B cell (primary cell): ENCODE results near the gene STYXL1. TPM values are rescaled to one million over a fixed set of nuclear protein-coding genes. Genes with fewer than 3 reads are reported as not detected.

Experiments used
- ATAC-seq: fragments of 200-7000 bp; cut with Tn5 transposase; one replicate; pipeline ENCODE4 v1.10.0; 2021; ENCODE audit warnings: low read depth, mild to moderate bottlenecking, moderate number of reproducible peaks, moderate library complexity
- CTCF ChIA-PET: fragments of 350-600 bp; sonication (Branson Sonifier 250); formaldehyde crosslinking; loops from one replicate; lab custom pipeline; 2021; ENCODE audit warnings: antibody characterized with exemption, inconsistent platforms; lab: Charles Lee
- POLR2A ChIA-PET: fragments of 350-600 bp; sonication (Branson Sonifier 250); formaldehyde crosslinking; loops from one replicate; lab custom pipeline; 2021; ENCODE audit warnings: antibody characterized with exemption; lab: Charles Lee
- DNase-seq: peaks from one replicate; pipeline ENCODE4 v3.0.0; 2013
- H2AFZ ChIP-seq: 2 replicates; pipeline ENCODE4 v1.6.1; 2012; ENCODE audit warnings: mild to moderate bottlenecking, low read depth, low read length; ENCODE audit not compliant: insufficient read depth, poor library complexity, severe bottlenecking
- H3K27ac ChIP-seq, 2 donors: 1 replicate in 1 of 2; 2 replicates in 1 of 2; pipeline ENCODE4 v1.5.1; 2012 to 2013; ENCODE audit warnings: low read length in 2 of 2, mild to moderate bottlenecking in 2 of 2, moderate library complexity in 1 of 2
- H3K27me3 ChIP-seq, 4 experiments: fragments of 200-600 bp in 1 of 4; sonication (generic) in 1 of 4; replicated peaks in 1 of 4; 1 replicate in 2 of 4; 2 replicates in 2 of 4; pipeline versions ENCODE4 v1.6.1 to v1.7.0; 2013 to 2016; ENCODE audit warnings: low read length in 3 of 4, mild to moderate bottlenecking in 2 of 4, mixed read lengths in 1 of 4, moderate library complexity in 1 of 4; ENCODE audit not compliant: insufficient read depth in 4 of 4, control insufficient read depth in 3 of 4; ENCODE audit errors: control extremely low read depth in 1 of 4
- H3K36me3 ChIP-seq, 2 experiments: replicated peaks in 1 of 2; 1 replicate in 1 of 2; 2 replicates in 1 of 2; pipeline versions ENCODE4 v1.6.1 to v1.7.1; 2013; ENCODE audit warnings: low read length in 1 of 2; ENCODE audit not compliant: insufficient read depth in 2 of 2, control insufficient read depth in 1 of 2; ENCODE audit errors: control extremely low read depth in 1 of 2, extremely low read depth in 1 of 2
- H3K4me1 ChIP-seq, 2 donors: fragments of 200-600 bp in 1 of 2; sonication (generic) in 1 of 2; 1 replicate in 1 of 2; 2 replicates in 1 of 2; pipeline versions ENCODE4 v1.5.1 to v1.6.1; 2013 to 2017; ENCODE audit warnings: low read length in 2 of 2; ENCODE audit not compliant: control insufficient read depth in 2 of 2, insufficient read depth in 2 of 2
- H3K4me2 ChIP-seq: replicated peaks from 2 replicates; pipeline ENCODE3; 2012; ENCODE audit warnings: mild to moderate bottlenecking, low read depth, low read length; ENCODE audit not compliant: poor library complexity, severe bottlenecking
- H3K4me3 ChIP-seq, 5 experiments: fragments of 200-600 bp in 1 of 5; sonication (generic) in 1 of 5; 1 replicate in 3 of 5; 2 replicates in 2 of 5; pipeline versions ENCODE4 v1.5.1 to v1.7.0; 2011 to 2016; ENCODE audit warnings: low read length in 4 of 5, mild to moderate bottlenecking in 4 of 5, low read depth in 2 of 5, control low read depth in 1 of 5, moderate library complexity in 1 of 5; ENCODE audit not compliant: insufficient read depth in 1 of 5; ENCODE audit errors: control extremely low read depth in 1 of 5, extremely low read depth in 1 of 5
- H3K79me2 ChIP-seq: fragments of 200-600 bp; sonication (generic); one replicate; pipeline ENCODE4 v1.6.0; 2016; ENCODE audit warnings: low read length; ENCODE audit not compliant: control insufficient read depth, insufficient read depth
- H3K9ac ChIP-seq: fragments of 200-600 bp; sonication (generic); 2 replicates; pipeline ENCODE4 v1.6.1; 2017; ENCODE audit warnings: mild to moderate bottlenecking, low read length, moderate library complexity
- H3K9me3 ChIP-seq, 3 donors: one replicate each; pipeline versions ENCODE4 v1.6.1 to v1.7.1; 2013; ENCODE audit warnings: low read length in 2 of 3; ENCODE audit not compliant: control insufficient read depth in 2 of 3, insufficient read depth in 1 of 3; ENCODE audit errors: control extremely low read depth in 1 of 3
- H4K20me1 ChIP-seq: 2 replicates; pipeline ENCODE4 v1.6.0; 2012; ENCODE audit warnings: mild to moderate bottlenecking, low read length; ENCODE audit not compliant: insufficient read depth, control insufficient read depth, poor library complexity, severe bottlenecking
- H3K27ac Mint-ChIP-seq: one replicate; pipeline ENCODE4 v1.8.0; 2021; ENCODE audit warnings: mixed read lengths
- H3K27me3 Mint-ChIP-seq: one replicate; pipeline ENCODE4 v1.8.0; 2021; ENCODE audit warnings: mixed read lengths
- H3K4me1 Mint-ChIP-seq: one replicate; pipeline ENCODE4 v1.8.0; 2021; ENCODE audit warnings: mixed read lengths
- H3K4me3 Mint-ChIP-seq: one replicate; pipeline ENCODE4 v1.8.0; 2021; ENCODE audit warnings: mixed read lengths
- H3K9me3 Mint-ChIP-seq: one replicate; pipeline ENCODE4 v1.8.0; 2022; ENCODE audit warnings: mixed read lengths; ENCODE audit not compliant: insufficient read depth
- EZH2 ChIP-seq: IDR thresholded peaks from 2 replicates; pipeline ENCODE4 v1.6.1; 2012; ENCODE audit warnings: borderline replicate concordance, low read depth, mild to moderate bottlenecking, moderate library complexity, low read length; ENCODE audit not compliant: insufficient read depth, poor library complexity, severe bottlenecking
- WGBS: methylation state at CpG from one replicate; pipeline ENCODE4 v1.1.5; 2013; ENCODE audit warnings: missing lambda C conversion rate; ENCODE audit not compliant: insufficient coverage; 5-methylcytosine and 5-hydroxymethylcytosine counted together
- intact Hi-C: fragments of 100-400 bp; cut with micrococcal nuclease; formaldehyde crosslinking; loops from one replicate; pipeline ENCODE4 v1.10.0; 2022
- polyA plus RNA-seq: library from polyadenylated mRNA; depleted of rRNA; stranded (reverse); fragments of >200 nt; gene quantifications from 2 replicates; pipeline ENCODE4 v1.2.3, GENCODE V29; 2012
- total RNA-seq, 2 donors: library from RNA; stranded (reverse); fragments of 120-200 nt in 1 of 2; gene quantifications; 1 replicate in 1 of 2; 2 replicates in 1 of 2; pipeline versions ENCODE4 v1.2.3 to v1.2.4, GENCODE V29; 2013 to 2022
- TF ChIP-seq, protein P1 (sequence below): fragments of 200-600 bp; IDR thresholded peaks from one replicate; pipeline ENCODE4 v1.8.0; 2022; ENCODE audit warnings: antibody characterized with exemption, mild to moderate bottlenecking

STYXL1 gene
- total and polyA plus RNA-seq, 2 donors (not counting 1 experiment from before 2014, with no cell fraction given): 15.2 to 29.3 TPM

DNA sequence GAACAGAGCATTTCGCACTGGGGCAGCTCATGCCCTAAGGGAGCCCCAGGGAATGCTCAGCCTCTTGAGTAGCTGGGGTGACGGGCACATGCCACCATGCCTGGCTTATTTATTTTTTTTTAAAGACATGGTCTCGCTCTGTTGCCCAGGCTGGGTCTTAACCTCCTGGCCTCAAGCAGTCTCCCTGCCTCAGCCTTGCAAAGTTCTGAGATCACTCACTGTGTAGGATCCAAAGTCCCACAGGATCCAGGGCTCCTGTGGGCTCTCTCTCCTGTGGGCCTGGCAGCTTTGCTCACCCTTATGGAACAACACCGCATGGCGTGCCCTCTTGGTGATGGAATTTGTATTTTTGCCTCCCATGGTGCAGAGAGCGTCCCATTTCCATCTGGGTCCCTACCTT lies 87.4 kb downstream of the STYXL1 start:
- POLR2A ChIA-PET: no interaction called here

DNA sequence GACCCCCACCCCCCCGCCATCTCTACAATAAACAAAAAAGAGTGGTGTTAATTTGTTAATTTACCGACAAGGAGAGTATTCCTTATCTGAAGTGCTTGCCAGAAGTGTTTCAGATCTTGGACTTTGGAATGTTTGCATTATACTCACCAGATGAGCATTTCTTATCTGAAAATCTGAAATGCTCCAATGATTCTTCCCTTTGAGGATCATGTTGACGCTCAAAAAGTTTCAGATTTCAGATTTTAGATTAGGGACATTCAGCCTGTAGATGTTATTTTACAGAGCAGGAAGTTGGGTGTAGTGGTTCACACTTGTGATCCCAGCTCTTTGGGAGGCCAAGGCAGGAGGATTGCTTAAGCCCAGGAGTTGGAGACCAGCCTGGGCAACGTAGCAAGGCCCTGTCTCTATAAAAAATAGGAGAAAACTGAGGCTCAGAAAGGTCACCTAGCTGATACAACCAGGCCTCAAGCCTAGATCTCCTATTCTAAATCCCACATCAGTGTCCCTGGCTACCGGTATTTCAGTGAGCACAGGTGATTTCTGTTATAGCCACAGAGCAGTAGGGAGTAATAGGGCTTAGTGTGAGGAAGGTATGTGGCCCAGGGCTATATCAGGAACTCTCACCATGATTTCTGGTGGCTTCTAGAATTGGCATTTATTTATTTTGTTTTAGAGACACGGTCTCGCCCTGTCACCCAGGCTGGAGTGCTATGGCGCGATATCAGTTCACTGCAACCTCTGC lies 88.8 kb downstream of the STYXL1 start:
- H3K4me1 Mint-ChIP-seq: no peaks in the 10 kb centered on the region
- no peaks in the 10 kb centered on the region for H3K27me3 ChIP-seq
- POLR2A ChIA-PET: no interaction called here

More for the DNA sequence above, 87.4 kb downstream of the STYXL1 start:
- Histone ChIP-seq H3K79me2 (no peaks in the 10 kb centered on the region), H3K27me3 (no peaks in the 10 kb centered on the region), H2AFZ (no peak overlapping the region), H3K4me3 (no peak overlapping the region), H3K4me1 (no peaks in the 10 kb centered on the region), H3K27ac (no peak overlapping the region), H3K36me3 (peaks cover 4 to 24% of the 10 kb centered on the region in 2 experiments), H3K4me2 (no peak overlapping the region), H3K9ac (no peak overlapping the region), H4K20me1 (no peaks in the 10 kb centered on the region), H3K9me3 (no peaks in the 10 kb centered on the region)
- H3K27me3 Mint-ChIP-seq: no peaks in the 10 kb centered on the region
- ATAC-seq: no peak
- H3K9me3 Mint-ChIP-seq: no peaks in the 10 kb centered on the region
- no peak overlapping the region for H3K27ac Mint-ChIP-seq
- CTCF ChIA-PET: interaction anchor here (1.4 kb wide), 1 partner anchor 60 kb away, joined by 4 read pairs; no protein-coding TSS in a partner anchor
- H3K4me1 Mint-ChIP-seq: no peaks in the 10 kb centered on the region
- intact Hi-C loops: no loop called here
- 96% methylated on average over 6 of the region's 6 CpGs for WGBS
- no peak for DNase-seq
- no peak overlapping the region for H3K4me3 Mint-ChIP-seq
- TF ChIP-seq EZH2: no peak
- TF ChIP-seq, protein P1, sequence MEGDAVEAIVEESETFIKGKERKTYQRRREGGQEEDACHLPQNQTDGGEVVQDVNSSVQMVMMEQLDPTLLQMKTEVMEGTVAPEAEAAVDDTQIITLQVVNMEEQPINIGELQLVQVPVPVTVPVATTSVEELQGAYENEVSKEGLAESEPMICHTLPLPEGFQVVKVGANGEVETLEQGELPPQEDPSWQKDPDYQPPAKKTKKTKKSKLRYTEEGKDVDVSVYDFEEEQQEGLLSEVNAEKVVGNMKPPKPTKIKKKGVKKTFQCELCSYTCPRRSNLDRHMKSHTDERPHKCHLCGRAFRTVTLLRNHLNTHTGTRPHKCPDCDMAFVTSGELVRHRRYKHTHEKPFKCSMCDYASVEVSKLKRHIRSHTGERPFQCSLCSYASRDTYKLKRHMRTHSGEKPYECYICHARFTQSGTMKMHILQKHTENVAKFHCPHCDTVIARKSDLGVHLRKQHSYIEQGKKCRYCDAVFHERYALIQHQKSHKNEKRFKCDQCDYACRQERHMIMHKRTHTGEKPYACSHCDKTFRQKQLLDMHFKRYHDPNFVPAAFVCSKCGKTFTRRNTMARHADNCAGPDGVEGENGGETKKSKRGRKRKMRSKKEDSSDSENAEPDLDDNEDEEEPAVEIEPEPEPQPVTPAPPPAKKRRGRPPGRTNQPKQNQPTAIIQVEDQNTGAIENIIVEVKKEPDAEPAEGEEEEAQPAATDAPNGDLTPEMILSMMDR: no peak

More for the DNA sequence above, 88.8 kb downstream of the STYXL1 start:
- H2AFZ ChIP-seq: no peak overlapping the region
- WGBS: 96% methylated on average over 4 of the region's 9 CpGs
- no peak overlapping the region for H3K27ac ChIP-seq
- Mint-ChIP-seq H3K9me3 (no peaks in the 10 kb centered on the region), H3K27me3 (no peaks in the 10 kb centered on the region), H3K27ac (no peak overlapping the region), H3K4me3 (no peak overlapping the region)
- DNase-seq: no peak
- H4K20me1 ChIP-seq: no peaks in the 10 kb centered on the region
- H3K9me3 ChIP-seq: no peaks in the 10 kb centered on the region
- TF ChIP-seq, protein P1: no peak
- no peak for TF ChIP-seq EZH2
- H3K4me1 ChIP-seq: no peaks in the 10 kb centered on the region
- no peak overlapping the region for H3K4me2 ChIP-seq
- peaks cover 4 to 32% of the 10 kb centered on the region in 2 experiments for H3K36me3 ChIP-seq
- CTCF ChIA-PET: no interaction called here
- intact Hi-C loops: no loop called here
- H3K9ac ChIP-seq: no peak overlapping the region
- no peak overlapping the region for H3K4me3 ChIP-seq
- H3K79me2 ChIP-seq: no peaks in the 10 kb centered on the region
- no peak for ATAC-seq
